GM13977 (cell line): Measurements from ENCODE around the gene HSPH1.
A peak's percentile ranks its signal among the peaks of the same experiment; 100 is the strongest.

ENCODE experiments used
- DNase-seq: peaks from one replicate; pipeline ENCODE4 v3.0.0; 2012; ENCODE audit warnings: low spot score
- in situ Hi-C: fragments of 300-500 bp; cut with MboI; formaldehyde crosslinking; loops from one replicate; pipeline ENCODE4 v1.12.0; 2022; ENCODE audit warnings: low sequenced_read_pairs, low pct_unique_long_range_greater_than_20kb, mixed read lengths, inconsistent platforms; ENCODE audit not compliant: unreplicated experiment
- TF ChIP-seq, protein P1 (sequence below): IDR thresholded peaks from 2 replicates; pipeline ENCODE4 v1.5.1; 2012; ENCODE audit warnings: mild to moderate bottlenecking, control low read depth; ENCODE audit not compliant: insufficient read depth; ENCODE audit errors: extremely low read depth, missing control alignments

HSPH1 gene

DNA sequence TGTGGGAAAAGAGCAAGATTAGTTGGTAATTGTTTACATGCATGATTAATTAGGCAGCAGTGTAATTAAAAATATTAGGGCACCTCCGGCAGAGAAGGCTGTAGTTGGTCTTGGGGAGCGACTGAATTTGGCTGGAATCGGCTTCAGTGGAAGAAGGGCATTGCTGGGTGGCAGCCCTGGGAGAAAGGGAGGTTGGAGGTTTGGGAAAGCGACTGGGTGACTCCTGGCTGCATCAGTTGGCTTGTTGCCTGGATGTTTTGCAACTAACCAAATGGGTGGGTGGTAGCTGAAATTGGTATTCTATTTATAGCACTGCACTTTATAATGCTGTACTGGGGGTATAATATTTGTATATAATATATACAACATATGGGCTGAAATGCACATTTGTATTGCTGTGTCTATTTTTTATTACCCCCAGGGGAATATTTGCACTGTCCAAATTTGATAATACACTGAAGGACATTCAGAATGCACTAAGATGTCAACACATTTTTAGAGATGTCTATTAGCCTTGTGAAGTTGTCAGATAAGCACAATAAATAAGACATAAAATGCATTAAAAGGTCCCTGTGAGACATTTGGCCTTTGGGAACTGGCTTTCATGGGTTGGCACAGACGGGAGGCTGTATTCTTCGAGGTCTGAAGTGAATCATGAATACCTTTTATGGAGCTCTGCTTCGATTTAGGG, 39.8 kb upstream of the HSPH1 start:
- TF ChIP-seq, protein P1, sequence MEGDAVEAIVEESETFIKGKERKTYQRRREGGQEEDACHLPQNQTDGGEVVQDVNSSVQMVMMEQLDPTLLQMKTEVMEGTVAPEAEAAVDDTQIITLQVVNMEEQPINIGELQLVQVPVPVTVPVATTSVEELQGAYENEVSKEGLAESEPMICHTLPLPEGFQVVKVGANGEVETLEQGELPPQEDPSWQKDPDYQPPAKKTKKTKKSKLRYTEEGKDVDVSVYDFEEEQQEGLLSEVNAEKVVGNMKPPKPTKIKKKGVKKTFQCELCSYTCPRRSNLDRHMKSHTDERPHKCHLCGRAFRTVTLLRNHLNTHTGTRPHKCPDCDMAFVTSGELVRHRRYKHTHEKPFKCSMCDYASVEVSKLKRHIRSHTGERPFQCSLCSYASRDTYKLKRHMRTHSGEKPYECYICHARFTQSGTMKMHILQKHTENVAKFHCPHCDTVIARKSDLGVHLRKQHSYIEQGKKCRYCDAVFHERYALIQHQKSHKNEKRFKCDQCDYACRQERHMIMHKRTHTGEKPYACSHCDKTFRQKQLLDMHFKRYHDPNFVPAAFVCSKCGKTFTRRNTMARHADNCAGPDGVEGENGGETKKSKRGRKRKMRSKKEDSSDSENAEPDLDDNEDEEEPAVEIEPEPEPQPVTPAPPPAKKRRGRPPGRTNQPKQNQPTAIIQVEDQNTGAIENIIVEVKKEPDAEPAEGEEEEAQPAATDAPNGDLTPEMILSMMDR, result no peak
- no peak for DNase-seq
- in situ Hi-C loops, result no loop called here

DNA sequence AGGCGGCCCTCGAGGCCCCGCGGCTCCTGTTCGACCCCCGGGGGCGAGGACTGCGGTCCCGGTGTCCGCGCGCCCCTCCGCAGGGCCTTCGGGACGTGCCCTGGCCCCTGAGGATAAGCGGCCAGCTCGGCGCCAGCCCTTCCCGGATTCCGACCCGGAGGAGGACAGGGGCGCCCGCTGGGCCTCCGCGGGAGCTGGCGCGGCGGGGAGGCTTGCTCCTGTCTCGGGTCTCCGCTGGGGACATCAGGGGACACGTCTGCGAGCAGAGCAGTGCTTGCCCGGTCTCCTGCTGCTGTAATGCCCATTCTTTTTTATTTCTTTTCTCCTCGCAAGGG, 38.9 kb upstream of the HSPH1 start:
- DNase-seq, result peak; percentile 52
- TF ChIP-seq, protein P1, result peak; percentile 4
- in situ Hi-C loops, result no loop called here

DNA sequence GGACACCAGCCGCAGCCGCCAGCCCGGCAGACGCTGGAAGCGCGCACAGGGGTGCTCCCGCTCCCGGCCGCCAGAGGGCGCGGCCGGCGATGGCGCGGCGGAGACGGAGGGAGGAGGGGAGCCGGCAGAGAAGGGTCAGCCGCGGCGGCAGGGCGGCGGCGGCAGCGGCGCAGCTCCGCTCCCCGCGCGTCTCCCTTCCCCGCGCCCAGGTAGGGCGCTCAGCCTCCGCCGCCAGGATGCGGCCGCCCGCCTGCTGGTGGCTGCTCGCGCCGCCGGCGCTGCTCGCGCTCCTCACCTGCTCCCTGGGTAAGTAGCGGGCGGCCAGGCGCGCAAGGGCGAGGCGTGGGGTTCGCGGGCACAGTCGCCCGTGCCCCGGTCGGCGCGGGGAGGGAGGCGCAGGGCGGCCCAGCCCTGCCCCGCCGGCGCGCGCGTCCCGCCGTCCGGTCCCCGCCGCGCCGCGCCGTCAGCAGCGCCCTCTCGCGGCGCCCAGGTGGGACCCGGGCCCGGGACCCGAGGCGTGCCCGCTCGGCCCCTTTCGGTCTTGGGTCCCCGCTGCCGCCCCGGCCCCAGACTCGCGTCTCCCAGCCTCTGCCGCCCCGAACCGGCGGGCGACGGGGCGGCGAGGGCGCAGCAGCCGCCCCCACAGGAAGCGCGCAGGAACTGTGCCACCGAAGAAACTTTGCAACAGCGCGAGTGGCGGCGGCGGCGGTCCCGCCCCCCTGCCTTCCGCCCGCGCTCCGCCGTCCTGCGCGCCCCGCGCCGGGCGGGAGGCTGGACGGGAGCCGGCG, 38.3 kb upstream of the HSPH1 start, which contains the start of gene B3GLCT:
TSS of gene B3GLCT (plus strand) at position 127 of the 788 bp plus-strand sequence. CDS start at position 237, 110 bp downstream.
- in situ Hi-C loops, result no loop called here
- peak; percentile 96 for DNase-seq
- TF ChIP-seq, protein P1, result peak; percentile 98

DNA sequence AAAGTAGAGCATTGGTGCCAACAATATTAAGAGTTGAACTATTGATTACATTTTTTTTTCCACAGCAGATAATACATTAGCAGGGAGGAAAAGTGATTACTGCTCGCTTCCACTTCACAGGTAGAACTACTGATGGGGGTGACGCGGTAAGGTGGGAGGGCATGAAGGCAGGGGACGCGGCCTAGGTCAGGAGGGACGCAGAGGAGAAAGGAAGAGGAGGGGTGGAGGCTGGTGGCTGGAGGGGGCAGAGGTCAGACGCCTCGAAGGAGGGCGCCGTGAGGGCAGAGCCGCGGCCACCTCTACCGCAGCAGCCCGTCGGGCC, 37.8 kb upstream of the HSPH1 start:
- in situ Hi-C loops, result no loop called here
- TF ChIP-seq, protein P1, result no peak
- DNase-seq, result no peak

DNA sequence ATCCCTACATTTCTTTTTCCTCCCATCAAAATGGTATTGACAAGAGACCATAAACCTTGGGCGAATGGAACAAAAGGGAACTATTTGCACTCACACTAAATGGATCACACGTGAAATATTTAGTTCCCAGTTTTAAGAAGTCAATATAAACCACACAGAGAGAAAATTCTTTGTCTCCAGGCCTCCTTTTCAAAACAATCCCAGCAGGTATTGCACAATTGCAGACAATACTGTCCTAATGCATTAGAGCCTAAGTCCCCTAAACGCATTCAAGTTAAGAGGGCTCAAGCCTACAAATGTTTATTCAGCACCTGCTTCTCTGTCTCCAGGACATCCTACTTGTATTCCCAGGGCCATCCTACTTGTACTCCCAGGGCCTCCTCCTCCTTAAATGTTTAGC, 36.8 kb upstream of the HSPH1 start:
- in situ Hi-C loops, result no loop called here
- DNase-seq, result no peak
- TF ChIP-seq, protein P1, result no peak

DNA sequence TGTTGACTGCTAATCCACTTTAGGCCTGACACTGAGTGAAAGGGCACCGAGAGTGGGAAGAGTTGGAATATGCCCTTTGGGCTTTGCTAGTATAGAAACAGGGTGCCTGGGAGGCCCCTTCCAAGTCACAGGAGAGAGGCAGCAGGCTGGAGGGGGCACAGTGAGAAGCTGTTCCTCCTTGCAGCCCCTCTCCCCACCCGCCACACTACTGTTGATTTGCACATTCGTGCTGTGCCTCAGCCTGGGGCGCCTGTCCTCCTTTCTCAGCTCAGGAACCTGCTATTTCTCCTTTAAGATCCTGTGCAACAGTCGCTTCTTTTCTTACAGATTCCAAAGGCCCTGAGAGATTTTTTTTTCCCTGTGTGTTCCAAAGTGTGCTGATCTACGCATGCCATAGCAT, 35.3 kb upstream of the HSPH1 start:
- TF ChIP-seq, protein P1, result no peak
- in situ Hi-C loops, result no loop called here
- DNase-seq, result no peak
